DOHH2 (cell line): Measurements from ENCODE around the gene RAE1.

ENCODE experiments used
- H3F3A ChIP-seq: fragments of 200-600 bp; sonication (generic), shearing (Covaris generic); 2 replicates; pipeline ENCODE4 v1.6.0; 2016; ENCODE audit warnings: antibody characterized with exemption, mild to moderate bottlenecking; ENCODE audit not compliant: control insufficient read depth, insufficient read depth
- H3K27ac ChIP-seq: fragments of 200-600 bp; sonication (generic); 2 replicates; pipeline ENCODE4 v1.5.1; 2014; ENCODE audit warnings: low read depth, mild to moderate bottlenecking, low read length, moderate library complexity
- H3K27me3 ChIP-seq: fragments of 200-600 bp; sonication (generic); 2 replicates; pipeline ENCODE4 v1.6.1; 2014; ENCODE audit warnings: mild to moderate bottlenecking, low read length, mixed read lengths; ENCODE audit not compliant: control insufficient read depth
- H3K36me3 ChIP-seq: fragments of 200-600 bp; sonication (generic); 2 replicates; pipeline ENCODE4 v1.6.1; 2014; ENCODE audit warnings: mild to moderate bottlenecking, low read length, moderate library complexity, mixed read lengths; ENCODE audit not compliant: control insufficient read depth
- H3K4me1 ChIP-seq: fragments of 200-600 bp; sonication (generic); 2 replicates; pipeline ENCODE4 v1.6.1; 2014; ENCODE audit warnings: mild to moderate bottlenecking, low read length, mixed read lengths; ENCODE audit not compliant: control insufficient read depth
- H3K4me2 ChIP-seq: fragments of 200-600 bp; sonication (generic); 2 replicates; pipeline ENCODE4 v1.6.0; 2014; ENCODE audit warnings: mild to moderate bottlenecking, low read length, moderate library complexity
- H3K4me3 ChIP-seq: fragments of 200-600 bp; sonication (generic); 2 replicates; pipeline ENCODE4 v1.5.1; 2014; ENCODE audit warnings: mild to moderate bottlenecking, low read length, mixed read lengths
- H3K79me2 ChIP-seq: fragments of 200-600 bp; sonication (generic); 2 replicates; pipeline ENCODE4 v1.6.1; 2014; ENCODE audit warnings: mild to moderate bottlenecking, low read length, mixed read lengths; ENCODE audit not compliant: control insufficient read depth
- H3K9me2 ChIP-seq: fragments of 200-600 bp; sonication (generic); replicated peaks from 2 replicates; pipeline ENCODE4 v1.6.1; 2014; ENCODE audit warnings: mild to moderate bottlenecking, low read length, mixed read lengths; ENCODE audit not compliant: control insufficient read depth
- H3K9me3 ChIP-seq: fragments of 200-600 bp; sonication (generic); 2 replicates; pipeline ENCODE4 v1.6.1; 2014; ENCODE audit warnings: antibody characterized with exemption, low read length, mixed read lengths; ENCODE audit not compliant: control insufficient read depth, insufficient read depth
- H4K20me1 ChIP-seq: fragments of 200-600 bp; sonication (generic); 2 replicates; pipeline ENCODE4 v1.6.0; 2014; ENCODE audit warnings: low read depth, mild to moderate bottlenecking, antibody characterized with exemption, low read length, moderate library complexity; ENCODE audit not compliant: control insufficient read depth, insufficient read depth
- EZH2phosphoT487 ChIP-seq: fragments of 200-600 bp; sonication (generic); IDR thresholded peaks from 2 replicates; pipeline ENCODE4 v1.6.1; 2017; ENCODE audit warnings: borderline replicate concordance, mild to moderate bottlenecking, antibody characterized with exemption, low read length, moderate library complexity, mixed read lengths
- TF ChIP-seq, protein P1 (sequence below): fragments of 200-600 bp; sonication (generic); IDR thresholded peaks from one replicate; pipeline ENCODE4 v1.5.1; 2014; ENCODE audit warnings: antibody characterized with exemption, mild to moderate bottlenecking, low read depth, low read length; ENCODE audit not compliant: poor library complexity, severe bottlenecking

The RAE1 gene

DNA sequence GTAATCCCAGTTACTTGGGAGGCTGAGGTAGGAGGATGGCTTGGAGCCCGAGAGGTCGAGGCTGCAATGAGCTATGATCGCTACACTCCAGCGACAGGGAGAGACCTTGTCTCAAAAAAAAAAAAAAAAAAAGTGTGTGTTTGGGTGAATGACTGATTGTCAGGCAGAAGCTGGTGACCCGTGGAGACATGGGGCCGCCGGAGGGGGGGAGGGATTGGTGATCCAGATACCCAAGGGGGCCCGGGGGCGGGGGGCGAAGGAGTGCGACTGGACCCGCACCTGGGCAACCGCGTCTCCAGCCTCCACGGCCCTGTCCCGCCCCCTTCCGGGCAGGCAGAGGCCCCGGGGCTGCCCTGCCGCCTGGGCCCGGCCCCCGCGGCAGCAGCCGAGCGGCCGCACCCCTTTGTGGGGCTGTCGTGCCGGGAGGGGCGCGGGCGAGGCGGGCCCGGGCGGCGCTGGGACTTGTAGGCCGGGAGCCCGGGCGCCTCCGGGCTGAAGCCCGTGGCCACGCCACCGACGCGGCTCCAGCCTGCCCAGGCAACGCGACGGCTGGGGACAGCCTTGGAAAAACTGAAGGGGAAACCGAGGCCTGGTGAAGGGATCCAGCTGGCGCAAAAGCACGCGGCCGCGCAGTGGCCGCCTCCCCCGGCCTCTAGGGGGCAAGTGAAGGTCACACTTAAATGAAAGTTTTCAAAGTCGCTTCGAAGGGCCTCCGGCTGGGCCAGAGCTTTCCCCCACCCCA is 38.1 kb downstream of the RAE1 start:
- Histone ChIP-seq H3K27me3 (no peaks in the 10 kb centered on the region), H3K4me2 (peak overlapping the region; percentile 95), H3K27ac (peak overlapping the region; percentile 96), H3K9me3 (no peaks in the 10 kb centered on the region), H3K9me2 (no peaks in the 10 kb centered on the region), H4K20me1 (peaks cover 17% of the 10 kb centered on the region), H3K4me1 (peaks cover 48% of the 10 kb centered on the region), H3F3A (peaks cover 37% of the 10 kb centered on the region), H3K36me3 (peaks cover 25% of the 10 kb centered on the region), H3K4me3 (peak overlapping the region; percentile 76), H3K79me2 (peaks cover 27% of the 10 kb centered on the region)
- TF ChIP-seq, protein P1, sequence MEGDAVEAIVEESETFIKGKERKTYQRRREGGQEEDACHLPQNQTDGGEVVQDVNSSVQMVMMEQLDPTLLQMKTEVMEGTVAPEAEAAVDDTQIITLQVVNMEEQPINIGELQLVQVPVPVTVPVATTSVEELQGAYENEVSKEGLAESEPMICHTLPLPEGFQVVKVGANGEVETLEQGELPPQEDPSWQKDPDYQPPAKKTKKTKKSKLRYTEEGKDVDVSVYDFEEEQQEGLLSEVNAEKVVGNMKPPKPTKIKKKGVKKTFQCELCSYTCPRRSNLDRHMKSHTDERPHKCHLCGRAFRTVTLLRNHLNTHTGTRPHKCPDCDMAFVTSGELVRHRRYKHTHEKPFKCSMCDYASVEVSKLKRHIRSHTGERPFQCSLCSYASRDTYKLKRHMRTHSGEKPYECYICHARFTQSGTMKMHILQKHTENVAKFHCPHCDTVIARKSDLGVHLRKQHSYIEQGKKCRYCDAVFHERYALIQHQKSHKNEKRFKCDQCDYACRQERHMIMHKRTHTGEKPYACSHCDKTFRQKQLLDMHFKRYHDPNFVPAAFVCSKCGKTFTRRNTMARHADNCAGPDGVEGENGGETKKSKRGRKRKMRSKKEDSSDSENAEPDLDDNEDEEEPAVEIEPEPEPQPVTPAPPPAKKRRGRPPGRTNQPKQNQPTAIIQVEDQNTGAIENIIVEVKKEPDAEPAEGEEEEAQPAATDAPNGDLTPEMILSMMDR, result peak; percentile 64
- no peak for TF ChIP-seq EZH2phosphoT487

DNA sequence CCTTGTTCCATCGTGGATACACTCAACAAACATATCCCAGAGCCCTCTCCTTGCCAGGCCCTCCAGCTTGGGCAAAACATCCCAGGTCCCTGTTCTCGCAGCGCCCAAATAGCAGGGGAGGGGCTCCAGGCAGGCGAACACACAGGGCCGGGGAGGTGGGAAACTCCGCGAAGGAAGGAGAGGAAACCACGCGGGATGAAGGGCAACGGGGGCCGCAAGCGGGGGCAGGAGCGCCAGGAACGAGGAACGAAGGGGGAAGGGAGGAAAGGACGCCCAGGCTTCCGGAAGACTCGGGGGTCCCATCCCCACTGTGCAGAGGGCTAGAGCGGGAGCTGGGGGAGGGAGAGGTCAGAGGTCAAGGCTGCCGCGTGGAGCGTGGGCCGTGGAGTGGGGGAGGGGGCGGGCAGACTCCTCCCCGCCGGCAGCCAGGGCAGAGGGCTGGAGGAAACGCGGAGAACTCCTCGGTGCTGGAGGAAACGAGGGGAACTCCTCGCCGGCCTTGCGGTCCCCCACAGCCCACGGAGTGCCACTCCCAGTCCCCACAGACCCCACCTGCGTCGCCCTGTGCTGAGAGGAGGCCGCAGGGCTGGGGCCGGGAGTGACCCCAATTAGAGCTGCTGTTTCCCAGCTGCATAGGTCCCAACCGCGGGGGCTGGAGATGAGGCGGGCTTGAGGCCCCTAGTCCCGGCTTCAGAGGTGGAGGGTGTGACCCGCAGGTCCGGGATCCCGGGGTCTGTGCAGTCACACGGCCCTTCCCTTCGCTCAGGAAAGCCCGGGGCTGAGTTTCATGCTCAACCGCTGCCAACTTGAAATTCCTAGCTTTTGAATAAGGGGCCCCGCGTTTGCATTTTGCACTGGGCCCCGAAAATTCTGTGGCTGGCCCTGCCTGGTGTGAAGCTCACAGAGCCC is 38.9 kb downstream of the RAE1 start:
- Histone ChIP-seq H3K27ac (peak overlapping the region; percentile 96), H3K9me3 (no peaks in the 10 kb centered on the region), H3F3A (peaks cover 42% of the 10 kb centered on the region), H3K4me2 (peak overlapping the region; percentile 95), H4K20me1 (peaks cover 22% of the 10 kb centered on the region), H3K36me3 (peaks cover 33% of the 10 kb centered on the region), H3K79me2 (peaks cover 35% of the 10 kb centered on the region), H3K4me3 (peak overlapping the region; percentile 76), H3K27me3 (no peaks in the 10 kb centered on the region), H3K9me2 (no peaks in the 10 kb centered on the region), H3K4me1 (peaks cover 57% of the 10 kb centered on the region)
- TF ChIP-seq EZH2phosphoT487, result no peak
- TF ChIP-seq, protein P1, result no peak

DNA sequence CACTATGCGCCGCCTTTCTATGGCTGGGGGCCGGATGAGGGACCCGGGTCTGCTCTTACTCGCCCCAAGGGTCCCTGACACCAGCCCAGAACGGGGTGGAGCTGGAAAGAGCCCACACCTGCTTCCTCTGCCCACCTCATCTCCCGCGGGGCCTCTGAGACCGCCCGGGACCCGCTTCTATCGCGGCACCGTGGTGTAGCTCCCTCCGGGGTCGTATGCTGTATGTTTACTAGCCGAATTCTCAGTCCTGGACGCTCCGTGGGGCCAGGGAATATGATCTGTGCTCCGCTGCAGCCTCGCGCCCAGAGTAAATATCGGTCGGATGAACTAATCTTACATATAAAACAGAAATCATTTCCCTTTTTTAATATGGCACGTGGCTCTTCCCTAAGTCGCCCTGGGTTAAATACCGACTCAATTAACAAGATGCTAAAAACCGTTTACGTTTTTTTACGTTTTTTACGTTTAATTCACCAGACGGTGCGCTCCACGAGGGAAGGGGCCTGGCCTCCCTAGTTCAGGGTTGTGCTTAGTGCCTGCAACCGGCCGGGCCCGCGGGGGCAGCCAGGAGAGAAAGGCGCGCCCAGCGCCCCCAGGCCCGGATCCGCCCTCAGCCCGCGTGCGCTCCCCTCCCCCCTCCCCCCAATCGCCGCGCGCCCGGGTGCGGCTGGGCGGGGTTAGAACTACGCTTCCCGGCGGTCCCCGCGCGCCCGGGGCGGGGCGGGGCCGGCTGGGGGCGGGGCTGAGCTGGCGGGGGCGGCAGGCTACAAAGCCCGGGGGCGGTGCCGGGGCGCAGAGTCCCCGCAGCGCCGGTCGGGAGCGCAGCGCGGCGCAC is 39.8 kb downstream of the RAE1 start, which contains the start of gene RBM38:
TSS of gene RBM38 (plus strand) at position 793 of the 835 bp plus-strand sequence. CDS start 186 bp downstream, outside the sequence.
- H3K9me2 ChIP-seq, result no peaks in the 10 kb centered on the region
- H3K79me2 ChIP-seq, result peaks cover 44% of the 10 kb centered on the region
- H3K27ac ChIP-seq, result peak within 1 kb of the TSS; percentile 96
- peaks cover 23% of the 10 kb centered on the region for H4K20me1 ChIP-seq
- H3K36me3 ChIP-seq, result peaks cover 42% of the 10 kb centered on the region
- no peaks in the 10 kb centered on the region for H3K27me3 ChIP-seq
- H3K4me3 ChIP-seq, result peak within 1 kb of the TSS; percentile 95
- no peaks in the 10 kb centered on the region for H3K9me3 ChIP-seq
- H3K4me2 ChIP-seq, result peak within 1 kb of the TSS; percentile 95
- peaks cover 65% of the 10 kb centered on the region for H3K4me1 ChIP-seq
- H3F3A ChIP-seq, result peaks cover 48% of the 10 kb centered on the region
- TF ChIP-seq, protein P1, result no peak
- no peak for TF ChIP-seq EZH2phosphoT487
